Activated T-helper 1 cell treated with anti-CD3 and anti-CD28 coated beads, Interleukin-12 subunit alpha, Interleukin-12 subunit beta, Interleukin-2, Interleukin-4 antibody, amounts not matched to agents 30 ng/mL and 10 ng/mL and 1 ng/mL, durations not matched to agents 14 hours and 24 hours and 36 hours (primary cell): ENCODE data around the gene C9orf50. TPM values are rescaled to one million over a fixed set of nuclear protein-coding genes. Genes with fewer than 3 reads are reported as not detected.
"Not testable (repeated sequence)": the region's sequence is repeated elsewhere in the genome, so short reads cannot be mapped to it uniquely, and the experiment has no call there.

Experiments used
- DNase-seq: peaks from one replicate; pipeline ENCODE4 v3.0.0; 2021; ENCODE audit warnings: low spot score
- H3K27ac Mint-ChIP-seq: one replicate; pipeline ENCODE4 v1.8.0; 2021; ENCODE audit warnings: mild to moderate bottlenecking, mixed read lengths
- H3K27me3 Mint-ChIP-seq: one replicate; pipeline ENCODE4 v1.8.0; 2022; ENCODE audit warnings: mild to moderate bottlenecking, moderate library complexity, mixed read lengths; ENCODE audit not compliant: insufficient read depth
- H3K36me3 Mint-ChIP-seq: one replicate; pipeline ENCODE4 v1.8.0; 2021; ENCODE audit warnings: low read depth, mixed read lengths
- H3K4me1 Mint-ChIP-seq: one replicate; pipeline ENCODE4 v1.8.0; 2021; ENCODE audit warnings: low read depth, mixed read lengths
- H3K4me3 Mint-ChIP-seq: one replicate; pipeline ENCODE4 v1.8.0; 2021; ENCODE audit warnings: mild to moderate bottlenecking, moderate library complexity, mixed read lengths
- H3K9me3 Mint-ChIP-seq: one replicate; pipeline ENCODE4 v1.8.0; 2021; ENCODE audit warnings: mixed read lengths
- intact Hi-C: fragments of 100-400 bp; cut with micrococcal nuclease; formaldehyde crosslinking; loops from one replicate; pipeline ENCODE4 v1.15.1; 2024
- total RNA-seq: library from RNA; stranded (reverse); gene quantifications from 2 replicates; pipeline ENCODE4 v1.2.3, GENCODE V29; 2022

The C9orf50 gene
- total RNA-seq, 1 donor from 2014 or later = not detected

DNA sequence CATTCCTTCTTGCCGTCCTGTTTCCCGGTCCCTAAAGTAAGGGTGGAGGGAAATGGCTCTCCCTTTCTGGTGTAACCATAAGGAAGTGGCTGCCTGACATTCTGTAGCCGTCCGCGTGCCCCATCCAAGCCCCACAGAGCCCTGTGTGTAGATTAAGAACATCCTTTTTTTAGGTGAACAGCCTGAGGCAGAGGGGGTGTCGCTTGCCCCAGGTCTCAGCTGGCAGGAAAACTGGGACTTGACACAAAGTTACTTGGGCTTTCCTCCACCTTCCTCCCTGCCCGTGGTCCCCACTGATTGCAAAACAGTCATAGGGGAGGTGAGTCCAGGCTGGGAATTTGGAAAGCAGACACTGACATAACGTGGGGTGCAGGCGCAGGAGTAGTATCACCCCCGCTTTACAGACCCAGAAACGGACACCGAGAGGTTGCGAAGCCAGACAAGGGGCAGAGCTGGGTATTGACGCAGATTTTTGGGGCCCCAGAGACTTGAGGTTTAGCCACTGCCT, 22.8 kb downstream of the C9orf50 start:
- Mint-ChIP-seq H3K27ac (peak overlapping the region; percentile 75), H3K4me3 (peak overlapping the region; percentile 55), H3K4me1 (peaks cover 39% of the 10 kb centered on the region), H3K27me3 (no peaks in the 10 kb centered on the region), H3K9me3 (no peaks in the 10 kb centered on the region), H3K36me3 (peaks cover 5% of the 10 kb centered on the region)
- intact Hi-C loops = no loop called here
- DNase-seq = no peak

DNA sequence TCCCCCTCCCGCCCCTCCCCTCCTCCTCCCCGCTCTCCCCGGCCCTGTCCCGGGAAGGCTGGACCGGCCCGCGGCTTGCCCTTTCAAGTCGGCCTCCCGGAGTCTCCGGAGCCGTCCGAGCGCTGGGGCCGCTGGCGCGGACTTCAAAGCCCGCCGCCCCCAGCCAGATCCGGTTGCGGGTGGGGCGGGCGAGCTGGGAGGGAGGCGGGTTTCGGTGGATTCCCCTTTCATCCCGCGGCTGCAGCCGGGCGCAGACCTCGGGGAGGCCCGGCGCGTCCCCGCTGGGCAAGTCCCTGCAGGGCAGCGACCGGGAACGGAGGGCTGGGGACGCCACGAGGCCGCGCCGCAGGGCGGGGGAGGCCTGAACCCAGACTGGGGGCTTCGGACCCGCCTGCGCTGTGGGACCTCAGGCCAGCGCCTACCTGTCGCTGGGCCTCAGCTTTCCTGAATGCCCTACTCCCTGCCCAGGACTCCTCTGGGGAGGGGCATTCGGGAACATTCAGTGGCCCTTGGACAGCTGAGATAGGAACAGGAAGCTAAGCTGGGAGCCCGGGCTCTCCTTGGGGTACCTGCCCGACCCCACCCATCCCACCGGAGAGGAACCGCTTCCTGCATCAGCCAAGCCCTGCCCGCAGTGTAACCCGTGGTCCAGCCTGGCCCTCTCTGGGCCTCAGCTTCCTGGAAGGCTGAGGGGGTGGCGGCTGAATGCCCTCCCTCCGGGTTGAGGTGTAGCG, 23.4 kb downstream of the C9orf50 start:
- peak overlapping the region; percentile 75 for H3K27ac Mint-ChIP-seq
- peaks cover 5% of the 10 kb centered on the region for H3K36me3 Mint-ChIP-seq
- H3K9me3 Mint-ChIP-seq = no peaks in the 10 kb centered on the region
- no peaks in the 10 kb centered on the region for H3K27me3 Mint-ChIP-seq
- peak overlapping the region; percentile 55 for H3K4me3 Mint-ChIP-seq
- intact Hi-C loops = loop anchor here (1.0 to 2.0 kb wide), 3 partner anchors 8 to 17 kb away; no protein-coding TSS in a partner anchor
- peak; percentile 46 for DNase-seq
- H3K4me1 Mint-ChIP-seq = peaks cover 34% of the 10 kb centered on the region

DNA sequence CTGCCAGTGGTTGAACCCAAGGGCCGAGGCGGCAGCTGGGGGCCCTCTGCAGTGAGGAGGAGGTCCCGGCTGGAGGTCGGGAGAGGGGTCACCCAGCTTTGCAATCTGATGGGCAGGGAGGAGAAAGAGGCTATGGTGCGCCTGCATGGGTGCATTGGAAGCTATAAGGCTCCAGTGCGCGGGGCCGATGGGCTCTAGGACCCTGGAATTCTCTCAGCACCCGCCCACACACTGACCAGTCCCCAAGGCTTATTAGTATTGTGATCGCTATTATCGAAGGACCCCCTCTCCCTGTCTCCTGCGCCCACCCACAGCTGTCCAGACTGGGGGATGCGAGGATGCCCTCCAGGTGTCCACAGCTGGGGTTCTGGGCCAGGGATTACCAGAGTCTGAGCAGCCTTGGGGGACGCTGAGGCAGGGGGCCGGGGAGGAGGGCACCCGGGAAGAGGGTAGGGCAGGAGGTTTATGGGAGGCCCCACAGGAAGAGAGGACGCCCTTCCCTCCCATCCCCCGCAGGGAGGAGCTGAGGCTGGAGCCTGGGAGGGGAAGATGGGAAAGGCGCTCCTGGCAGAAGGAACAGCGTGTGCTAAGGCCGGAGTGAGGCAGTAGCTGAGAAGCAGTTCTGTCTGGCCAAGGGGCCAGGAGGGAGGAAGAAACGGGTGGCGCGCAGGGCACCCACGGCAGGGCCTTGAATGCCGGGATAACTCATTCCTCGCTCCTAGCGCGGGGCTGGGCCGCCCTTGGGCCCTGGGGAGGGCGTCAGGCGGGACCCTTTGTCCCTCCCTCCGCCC, 24.2 kb downstream of the C9orf50 start:
- H3K9me3 Mint-ChIP-seq = no peaks in the 10 kb centered on the region
- H3K27ac Mint-ChIP-seq = peak overlapping the region; percentile 65
- peaks cover 7% of the 10 kb centered on the region for H3K36me3 Mint-ChIP-seq
- H3K4me3 Mint-ChIP-seq = peak overlapping the region; percentile 35
- DNase-seq = no peak
- peaks cover 30% of the 10 kb centered on the region for H3K4me1 Mint-ChIP-seq
- no peaks in the 10 kb centered on the region for H3K27me3 Mint-ChIP-seq
- intact Hi-C loops = loop anchor here (1.0 to 2.0 kb wide), 3 partner anchors 9 to 16 kb away; no protein-coding TSS in a partner anchor

DNA sequence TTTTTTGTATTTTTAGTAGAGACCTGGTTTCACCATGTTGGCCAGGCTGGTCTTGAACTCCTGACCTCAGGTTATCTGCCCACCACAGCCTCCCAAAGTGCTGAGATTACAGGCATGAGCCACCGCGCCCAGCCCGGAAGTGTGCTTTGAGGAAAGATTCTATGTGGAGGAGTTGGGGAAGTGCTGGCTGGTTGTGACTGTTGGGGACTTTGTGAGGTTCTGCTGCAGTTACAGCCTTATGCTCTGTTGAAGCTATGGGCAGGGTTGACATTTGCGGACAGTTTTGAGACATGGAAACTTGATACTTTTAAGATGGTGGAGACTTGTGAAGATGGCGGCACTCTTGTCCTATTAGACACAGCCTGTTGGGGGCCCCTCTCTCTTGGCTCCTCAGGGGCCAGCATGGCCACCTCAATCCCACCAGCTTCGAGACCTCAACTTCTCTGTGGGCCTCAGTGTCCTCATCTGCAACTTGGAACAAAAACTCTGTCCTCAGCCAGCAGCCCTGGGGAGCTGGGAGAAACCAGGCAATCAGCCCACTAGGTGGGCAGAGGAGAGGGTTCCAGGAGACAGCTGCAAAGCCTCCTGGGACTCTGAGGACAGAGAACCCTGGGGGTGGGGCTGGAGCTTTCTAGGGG, 24.9 kb downstream of the C9orf50 start:
- intact Hi-C loops = loop anchor here (2.0 kb wide), 1 partner anchor 15 kb away; no protein-coding TSS in a partner anchor
- no peak overlapping the region for H3K4me3 Mint-ChIP-seq
- H3K27ac Mint-ChIP-seq = peak overlapping the region; percentile 65
- H3K4me1 Mint-ChIP-seq = peaks cover 30% of the 10 kb centered on the region
- H3K36me3 Mint-ChIP-seq = peaks cover 7% of the 10 kb centered on the region
- DNase-seq = no peak
- no peaks in the 10 kb centered on the region for H3K9me3 Mint-ChIP-seq
- H3K27me3 Mint-ChIP-seq = no peaks in the 10 kb centered on the region

DNA sequence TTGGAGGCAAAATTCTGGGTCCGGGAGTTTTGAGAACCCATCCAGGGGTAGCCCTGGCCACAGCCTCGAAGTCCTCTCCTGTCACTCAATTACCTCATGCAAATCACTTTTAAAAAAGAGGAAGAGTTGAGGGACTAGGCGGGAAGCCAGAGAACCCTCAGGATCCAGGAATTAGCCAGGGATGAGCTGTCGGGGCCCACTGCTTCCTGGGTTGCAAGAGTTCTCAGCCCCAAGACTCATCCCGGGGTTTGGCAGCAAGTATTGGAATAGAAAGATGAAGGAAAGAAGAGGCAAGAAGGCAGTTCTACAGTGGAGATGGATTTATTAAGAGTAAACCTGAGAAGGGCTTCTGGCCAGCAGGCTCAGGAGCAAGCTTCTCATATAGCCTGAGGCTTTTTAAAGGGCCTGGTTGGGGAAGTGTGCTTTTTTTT, 25.6 kb downstream of the C9orf50 start:
- Mint-ChIP-seq H3K27ac (no peak overlapping the region), H3K4me1 (peaks cover 30% of the 10 kb centered on the region), H3K9me3 (no peaks in the 10 kb centered on the region), H3K36me3 (peaks cover 7% of the 10 kb centered on the region), H3K4me3 (no peak overlapping the region), H3K27me3 (no peaks in the 10 kb centered on the region)
- intact Hi-C loops = no loop called here
- no peak for DNase-seq

DNA sequence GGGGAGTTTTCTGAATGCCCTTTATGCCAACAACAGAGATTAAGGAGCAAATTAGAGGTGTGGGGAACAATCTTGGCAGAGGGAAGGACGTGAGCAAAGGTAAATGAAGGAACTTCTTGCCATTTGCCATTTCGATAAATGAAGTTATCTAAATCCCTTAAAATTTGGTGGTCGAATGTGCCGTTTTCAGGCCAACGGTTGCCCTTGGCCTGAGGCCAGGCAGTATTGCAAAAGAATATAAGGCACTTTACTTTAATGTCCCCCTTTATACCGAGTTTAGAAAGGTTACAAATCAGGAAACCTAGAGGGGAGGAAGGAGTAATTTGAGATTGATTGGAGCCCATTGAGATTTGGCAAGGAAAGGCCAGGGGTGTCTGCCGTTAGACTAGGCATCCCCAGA, 26.3 kb downstream of the C9orf50 start:
- H3K36me3 Mint-ChIP-seq = peaks cover 10% of the 10 kb centered on the region
- DNase-seq = no peak
- H3K27ac Mint-ChIP-seq = no peak overlapping the region
- intact Hi-C loops = no loop called here
- H3K4me1 Mint-ChIP-seq = peaks cover 30% of the 10 kb centered on the region
- no peaks in the 10 kb centered on the region for H3K9me3 Mint-ChIP-seq
- H3K27me3 Mint-ChIP-seq = no peaks in the 10 kb centered on the region
- no peak overlapping the region for H3K4me3 Mint-ChIP-seq

DNA sequence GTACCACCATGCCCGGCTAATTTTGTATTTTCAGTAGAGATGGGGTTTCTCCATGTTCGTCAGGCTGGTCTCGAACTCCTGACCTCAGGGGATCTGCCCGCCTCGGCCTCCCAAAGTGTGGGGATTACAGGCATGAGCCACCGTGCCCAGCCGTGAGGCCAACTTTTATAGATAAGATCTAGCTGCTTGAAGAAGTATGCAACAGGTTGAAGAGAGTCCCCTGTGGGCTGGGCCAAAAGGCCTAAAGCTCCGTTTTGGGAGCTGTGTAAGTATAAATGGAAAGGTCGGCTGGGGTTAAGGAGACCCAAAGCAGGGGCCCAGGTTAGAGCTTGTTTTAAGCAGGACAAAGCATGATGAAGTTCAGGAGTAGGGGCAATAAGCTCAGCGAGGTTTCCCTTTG, 28.1 kb downstream of the C9orf50 start:
- DNase-seq, H3K27me3 Mint-ChIP-seq, H3K4me3 Mint-ChIP-seq, H3K27ac Mint-ChIP-seq, H3K36me3 Mint-ChIP-seq, intact Hi-C loops, H3K9me3 Mint-ChIP-seq: not testable (repeated sequence)
- H3K4me1 Mint-ChIP-seq = peaks cover 30% of the 10 kb centered on the region

DNA sequence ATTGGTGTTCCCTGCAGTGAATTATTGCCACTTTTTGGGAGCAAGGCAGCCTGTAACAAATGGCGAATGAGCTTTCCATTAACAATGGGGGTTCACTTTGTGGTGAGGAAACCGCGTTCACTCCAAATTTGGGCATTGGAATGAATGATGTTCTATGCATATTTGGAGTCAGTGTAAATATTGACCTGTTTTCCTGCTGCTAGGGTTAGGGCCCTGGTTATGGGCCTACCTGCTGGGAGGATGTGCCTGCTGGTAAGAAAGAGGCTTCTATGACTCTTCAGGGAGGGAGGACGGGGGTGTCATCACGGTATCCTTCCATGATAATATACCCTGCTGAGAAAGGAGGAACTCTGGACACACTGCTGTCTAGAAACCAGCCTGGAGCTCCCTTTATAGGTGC, 29.0 kb downstream of the C9orf50 start:
- intact Hi-C loops = no loop called here
- no peaks in the 10 kb centered on the region for H3K9me3 Mint-ChIP-seq
- H3K36me3 Mint-ChIP-seq = peaks cover 7% of the 10 kb centered on the region
- no peak overlapping the region for H3K27ac Mint-ChIP-seq
- H3K27me3 Mint-ChIP-seq = peaks cover 2% of the 10 kb centered on the region
- no peak overlapping the region for H3K4me3 Mint-ChIP-seq
- H3K4me1 Mint-ChIP-seq = peaks cover 37% of the 10 kb centered on the region
- no peak for DNase-seq

DNA sequence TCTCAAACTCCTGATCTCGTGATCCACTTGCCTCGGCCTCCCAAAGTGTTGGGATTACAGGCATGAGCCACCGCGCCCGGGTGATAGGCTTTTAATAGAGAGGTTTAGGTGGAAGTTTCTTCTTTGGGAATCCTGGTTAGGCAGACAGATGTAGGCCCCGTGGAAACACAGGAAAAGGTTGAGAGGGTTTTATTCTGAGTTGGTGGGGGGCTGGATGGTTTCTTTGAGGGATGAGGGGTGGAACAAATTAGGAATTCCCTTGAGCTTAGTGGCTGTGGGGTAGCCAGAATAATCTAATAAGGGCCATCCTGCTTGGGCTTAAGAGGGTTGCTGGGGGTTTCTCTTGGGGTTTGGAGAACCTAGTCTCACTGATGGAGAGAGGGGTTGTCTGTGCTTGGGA, 30.4 kb downstream of the C9orf50 start:
- no peak overlapping the region for H3K4me3 Mint-ChIP-seq
- intact Hi-C loops = no loop called here
- no peak for DNase-seq
- H3K27me3 Mint-ChIP-seq = peaks cover 2% of the 10 kb centered on the region
- no peaks in the 10 kb centered on the region for H3K9me3 Mint-ChIP-seq
- H3K36me3 Mint-ChIP-seq = peaks cover 11% of the 10 kb centered on the region
- no peak overlapping the region for H3K27ac Mint-ChIP-seq
- peaks cover 42% of the 10 kb centered on the region for H3K4me1 Mint-ChIP-seq

DNA sequence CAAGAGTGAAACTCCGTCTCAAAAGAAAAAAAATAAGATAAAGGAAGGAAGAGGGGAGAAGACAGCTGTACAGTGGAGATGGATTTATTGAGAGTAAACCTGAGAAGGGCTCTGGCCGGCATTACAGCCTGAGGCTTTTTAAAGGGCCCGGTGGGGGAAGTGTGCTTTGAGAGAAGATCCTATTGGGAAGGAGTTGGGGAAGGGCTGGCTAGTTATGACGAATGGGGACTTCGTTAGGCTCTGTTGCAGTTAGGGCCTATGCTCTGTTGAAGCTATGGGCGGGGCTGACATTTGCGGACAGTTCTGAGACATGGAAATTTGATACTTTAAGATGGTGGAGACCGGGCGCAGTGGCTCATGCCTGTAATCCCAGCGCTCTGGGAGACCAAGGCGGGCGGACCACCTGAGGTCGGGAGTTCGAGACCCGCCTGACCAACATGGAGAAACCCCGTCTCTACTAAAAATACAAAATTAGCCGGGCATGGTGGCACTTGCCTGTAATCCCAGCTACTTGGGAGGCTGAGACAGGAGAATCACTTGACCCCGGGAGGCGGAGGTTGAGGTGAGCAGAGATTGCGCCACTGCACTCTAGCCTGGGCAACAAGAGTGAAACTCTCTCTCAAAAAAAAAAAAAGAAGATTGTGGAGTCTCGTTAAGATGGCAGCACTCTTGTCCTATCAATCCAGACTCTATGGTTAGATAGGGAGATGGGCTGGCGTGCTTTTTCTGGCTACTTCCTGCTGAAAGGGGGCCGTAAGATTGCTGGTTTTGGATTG, 33.2 kb downstream of the C9orf50 start:
- H3K4me3 Mint-ChIP-seq = no peak overlapping the region
- peaks cover 2% of the 10 kb centered on the region for H3K27me3 Mint-ChIP-seq
- intact Hi-C loops = loop anchor here (2.0 kb wide), 1 partner anchor 23 kb away; no protein-coding TSS in a partner anchor
- H3K9me3 Mint-ChIP-seq = no peaks in the 10 kb centered on the region
- peak overlapping the region; percentile 37 for H3K27ac Mint-ChIP-seq
- peaks cover 57% of the 10 kb centered on the region for H3K4me1 Mint-ChIP-seq
- DNase-seq = no peak
- H3K36me3 Mint-ChIP-seq = peaks cover 18% of the 10 kb centered on the region

DNA sequence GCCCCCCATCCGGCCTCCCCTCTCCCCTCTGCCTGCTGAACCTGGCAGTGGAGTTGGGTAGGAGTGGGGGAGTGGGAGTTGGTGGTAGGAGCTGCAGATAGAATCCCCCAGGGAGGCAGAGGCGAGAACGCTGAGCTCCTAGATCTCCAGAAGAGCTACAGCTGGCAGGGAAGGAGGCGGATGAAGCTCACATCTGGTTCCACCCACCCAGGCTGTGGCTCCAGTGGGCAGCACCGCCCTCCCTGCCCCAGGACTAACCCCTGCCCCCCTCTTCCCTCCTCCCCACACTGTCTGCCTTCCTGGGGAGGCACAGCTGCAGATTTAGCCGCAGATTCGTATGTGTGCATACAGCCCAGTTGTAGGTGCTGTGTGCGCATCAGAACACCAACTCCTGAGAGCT, 34.2 kb downstream of the C9orf50 start:
- DNase-seq = no peak
- no peak overlapping the region for H3K4me3 Mint-ChIP-seq
- H3K4me1 Mint-ChIP-seq = peaks cover 67% of the 10 kb centered on the region
- peaks cover 23% of the 10 kb centered on the region for H3K36me3 Mint-ChIP-seq
- peak overlapping the region; percentile 89 for H3K27ac Mint-ChIP-seq
- no peaks in the 10 kb centered on the region for H3K9me3 Mint-ChIP-seq
- H3K27me3 Mint-ChIP-seq = peaks cover 2% of the 10 kb centered on the region
- intact Hi-C loops = loop anchor here (2.0 kb wide), 1 partner anchor 24 kb away; no protein-coding TSS in a partner anchor

DNA sequence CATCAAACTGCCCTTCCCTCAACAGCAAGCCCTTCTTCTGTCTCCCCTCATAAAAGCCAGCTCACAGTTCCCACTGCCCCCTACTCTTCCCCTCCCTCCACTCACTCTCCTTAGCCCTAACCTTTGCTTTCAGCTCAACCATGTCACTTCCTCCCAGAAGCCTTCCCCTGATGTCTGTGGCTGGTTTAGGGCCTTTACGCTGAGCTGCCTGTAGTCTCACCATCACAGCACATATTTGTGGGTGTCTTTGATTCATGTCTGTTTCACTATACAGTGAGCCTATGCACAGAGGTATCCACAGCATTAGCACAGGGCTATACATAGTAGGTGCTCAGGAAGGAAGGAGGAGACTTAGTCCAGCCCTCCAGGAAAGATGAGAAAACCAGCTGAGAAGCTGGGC, 34.7 kb downstream of the C9orf50 start:
- peaks cover 2% of the 10 kb centered on the region for H3K27me3 Mint-ChIP-seq
- intact Hi-C loops = loop anchor here (2.0 kb wide), 1 partner anchor 25 kb away; no protein-coding TSS in a partner anchor
- H3K27ac Mint-ChIP-seq = peak overlapping the region; percentile 89
- no peaks in the 10 kb centered on the region for H3K9me3 Mint-ChIP-seq
- H3K36me3 Mint-ChIP-seq = peaks cover 23% of the 10 kb centered on the region
- peak overlapping the region; percentile 50 for H3K4me3 Mint-ChIP-seq
- H3K4me1 Mint-ChIP-seq = peaks cover 71% of the 10 kb centered on the region
- DNase-seq = no peak
